BE2C (cell line): ENCODE results near the gene FREY1.
"Not testable (repeated sequence)": the region's sequence is repeated elsewhere in the genome, so short reads cannot be mapped to it uniquely, and the experiment has no call there.

ENCODE experiments used
- DNase-seq: peaks from one replicate; pipeline ENCODE4 v3.0.0-alpha.2; 2020
- H3K27me3 ChIP-seq: fragments of 250-450 bp; sonication (Bioruptor Pico); 2 replicates; pipeline ENCODE4 v1.5.1; 2020; ENCODE audit warnings: mild to moderate bottlenecking
- H3K36me3 ChIP-seq: fragments of 250-450 bp; sonication (Bioruptor Pico); 2 replicates; pipeline ENCODE4 v1.5.1; 2020; ENCODE audit warnings: mild to moderate bottlenecking
- H3K4me1 ChIP-seq: fragments of 250-450 bp; sonication (Bioruptor Pico); 2 replicates; pipeline ENCODE4 v1.5.1; 2020
- H3K4me3 ChIP-seq: 2 replicates; pipeline ENCODE4 v1.5.1; 2011; ENCODE audit warnings: low read depth, low read length
- H3K9me3 ChIP-seq: fragments of 250-450 bp; sonication (Bioruptor Pico); 2 replicates; pipeline ENCODE4 v1.5.1; 2020
- TF ChIP-seq, protein P1 (sequence below): IDR thresholded peaks from 2 replicates; pipeline ENCODE4 v1.5.1; 2012; ENCODE audit warnings: mild to moderate bottlenecking, low read depth, low read length

FREY1 gene

DNA sequence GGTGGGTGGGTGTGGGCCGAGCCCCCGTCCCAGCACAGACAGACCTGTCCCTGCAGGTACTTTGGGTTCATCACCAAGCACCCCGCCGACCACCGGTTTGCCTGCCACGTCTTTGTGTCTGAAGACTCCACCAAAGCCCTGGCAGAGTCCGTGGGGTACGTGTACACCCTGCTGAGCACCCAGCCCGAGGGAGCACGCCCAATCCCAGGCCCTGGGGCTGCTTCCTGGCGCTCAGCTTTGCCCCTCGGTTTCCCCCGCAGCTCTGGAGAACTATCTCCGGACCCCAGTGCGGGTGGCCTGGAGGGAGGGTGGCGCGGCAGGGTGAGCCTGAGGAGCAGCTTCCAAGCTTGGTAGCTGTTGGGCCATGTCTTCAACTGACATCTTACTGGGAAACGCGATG is 2.0 kb downstream of the FREY1 start:
- Histone ChIP-seq H3K36me3 (peaks cover 22% of the 10 kb centered on the region), H3K4me3 (no peak overlapping the region), H3K4me1 (no peaks in the 10 kb centered on the region), H3K9me3 (no peaks in the 10 kb centered on the region), H3K27me3 (no peaks in the 10 kb centered on the region)
- TF ChIP-seq, protein P1, sequence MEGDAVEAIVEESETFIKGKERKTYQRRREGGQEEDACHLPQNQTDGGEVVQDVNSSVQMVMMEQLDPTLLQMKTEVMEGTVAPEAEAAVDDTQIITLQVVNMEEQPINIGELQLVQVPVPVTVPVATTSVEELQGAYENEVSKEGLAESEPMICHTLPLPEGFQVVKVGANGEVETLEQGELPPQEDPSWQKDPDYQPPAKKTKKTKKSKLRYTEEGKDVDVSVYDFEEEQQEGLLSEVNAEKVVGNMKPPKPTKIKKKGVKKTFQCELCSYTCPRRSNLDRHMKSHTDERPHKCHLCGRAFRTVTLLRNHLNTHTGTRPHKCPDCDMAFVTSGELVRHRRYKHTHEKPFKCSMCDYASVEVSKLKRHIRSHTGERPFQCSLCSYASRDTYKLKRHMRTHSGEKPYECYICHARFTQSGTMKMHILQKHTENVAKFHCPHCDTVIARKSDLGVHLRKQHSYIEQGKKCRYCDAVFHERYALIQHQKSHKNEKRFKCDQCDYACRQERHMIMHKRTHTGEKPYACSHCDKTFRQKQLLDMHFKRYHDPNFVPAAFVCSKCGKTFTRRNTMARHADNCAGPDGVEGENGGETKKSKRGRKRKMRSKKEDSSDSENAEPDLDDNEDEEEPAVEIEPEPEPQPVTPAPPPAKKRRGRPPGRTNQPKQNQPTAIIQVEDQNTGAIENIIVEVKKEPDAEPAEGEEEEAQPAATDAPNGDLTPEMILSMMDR, result no peak
- no peak for DNase-seq

DNA sequence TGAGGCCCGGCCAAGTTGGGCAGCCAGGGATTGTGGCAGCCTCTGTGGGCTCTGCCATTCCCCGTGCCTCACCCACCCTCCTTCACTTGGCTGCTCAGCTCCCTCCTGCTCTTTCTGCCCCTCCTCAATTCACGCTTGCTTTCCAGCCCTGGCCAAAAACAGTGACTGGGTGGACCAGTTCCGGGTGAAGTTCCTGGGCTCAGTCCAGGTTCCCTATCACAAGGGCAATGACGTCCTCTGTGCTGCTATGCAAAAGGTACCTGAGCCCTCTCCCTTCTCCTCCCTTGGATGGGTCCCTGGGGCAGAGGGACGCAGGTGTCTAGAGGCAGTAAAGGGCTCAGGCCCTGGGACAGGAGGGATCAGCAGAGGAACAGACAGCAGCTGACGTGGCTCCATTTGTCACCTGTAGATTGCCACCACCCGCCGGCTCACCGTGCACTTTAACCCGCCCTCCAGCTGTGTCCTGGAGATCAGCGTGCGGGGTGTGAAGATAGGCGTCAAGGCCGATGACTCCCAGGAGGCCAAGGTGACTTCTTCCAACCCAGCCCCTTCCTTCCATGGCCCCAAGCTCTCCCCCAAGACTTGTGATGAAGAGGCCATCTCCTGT is 2.7 kb downstream of the FREY1 start:
- TF ChIP-seq, protein P1, result no peak
- no peak for DNase-seq
- Histone ChIP-seq H3K9me3 (no peaks in the 10 kb centered on the region), H3K4me1 (no peaks in the 10 kb centered on the region), H3K36me3 (peaks cover 22% of the 10 kb centered on the region), H3K4me3 (no peak overlapping the region), H3K27me3 (no peaks in the 10 kb centered on the region)

DNA sequence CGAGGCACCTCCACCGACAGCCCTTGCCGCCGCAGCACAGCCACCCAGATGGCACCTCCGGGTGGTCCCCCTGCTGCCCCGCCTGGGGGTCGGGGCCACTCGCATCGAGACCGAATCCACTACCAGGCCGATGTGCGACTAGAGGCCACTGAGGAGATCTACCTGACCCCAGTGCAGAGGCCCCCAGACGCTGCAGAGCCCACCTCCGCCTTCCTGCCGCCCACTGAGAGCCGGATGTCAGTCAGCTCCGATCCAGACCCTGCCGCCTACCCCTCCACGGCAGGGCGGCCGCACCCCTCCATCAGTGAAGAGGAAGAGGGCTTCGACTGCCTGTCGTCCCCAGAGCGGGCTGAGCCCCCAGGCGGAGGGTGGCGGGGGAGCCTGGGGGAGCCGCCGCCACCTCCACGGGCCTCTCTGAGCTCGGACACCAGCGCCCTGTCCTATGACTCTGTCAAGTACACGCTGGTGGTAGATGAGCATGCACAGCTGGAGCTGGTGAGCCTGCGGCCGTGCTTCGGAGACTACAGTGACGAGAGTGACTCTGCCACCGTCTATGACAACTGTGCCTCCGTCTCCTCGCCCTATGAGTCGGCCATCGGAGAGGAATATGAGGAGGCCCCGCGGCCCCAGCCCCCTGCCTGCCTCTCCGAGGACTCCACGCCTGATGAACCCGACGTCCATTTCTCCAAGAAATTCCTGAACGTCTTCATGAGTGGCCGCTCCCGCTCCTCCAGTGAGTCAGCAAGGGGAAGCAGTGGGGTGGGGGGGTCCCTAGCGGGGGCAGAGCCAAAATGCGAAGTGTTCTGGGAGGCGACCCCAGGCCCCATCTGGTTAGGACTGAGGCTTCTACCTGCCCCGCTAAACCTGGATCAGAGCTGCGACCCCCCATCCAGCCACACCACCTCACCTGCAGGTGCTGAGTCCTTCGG is 4.4 kb downstream of the FREY1 start:
- Histone ChIP-seq H3K9me3 (no peaks in the 10 kb centered on the region), H3K27me3 (no peaks in the 10 kb centered on the region), H3K4me3 (no peak overlapping the region), H3K36me3 (peaks cover 22% of the 10 kb centered on the region), H3K4me1 (peaks cover 12% of the 10 kb centered on the region)
- DNase-seq, result no peak
- TF ChIP-seq, protein P1, result no peak

DNA sequence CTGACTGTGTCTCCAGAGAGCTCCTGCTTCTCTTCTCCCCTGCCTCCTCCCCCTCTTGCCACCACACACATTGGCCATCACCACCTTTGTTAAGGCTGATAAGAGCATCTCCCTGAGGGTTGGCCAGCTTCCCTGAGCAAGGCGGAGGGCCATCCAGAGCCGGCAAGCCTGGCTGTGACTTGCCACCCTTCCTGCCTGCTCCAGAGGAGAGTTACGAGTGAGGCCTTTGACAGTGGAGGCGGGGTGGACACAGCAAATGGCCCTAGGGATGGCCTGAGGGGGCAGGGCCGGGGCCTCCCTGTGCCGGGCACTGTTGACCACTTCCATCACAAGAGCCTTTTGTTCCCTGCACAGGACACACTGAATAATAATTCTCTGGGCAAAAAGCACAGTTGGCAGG is 5.4 kb downstream of the FREY1 start:
- Histone ChIP-seq H3K4me1 (peaks cover 20% of the 10 kb centered on the region), H3K4me3 (no peak overlapping the region), H3K9me3 (no peaks in the 10 kb centered on the region), H3K36me3 (peaks cover 22% of the 10 kb centered on the region), H3K27me3 (no peaks in the 10 kb centered on the region)
- DNase-seq, result no peak
- TF ChIP-seq, protein P1, result no peak

DNA sequence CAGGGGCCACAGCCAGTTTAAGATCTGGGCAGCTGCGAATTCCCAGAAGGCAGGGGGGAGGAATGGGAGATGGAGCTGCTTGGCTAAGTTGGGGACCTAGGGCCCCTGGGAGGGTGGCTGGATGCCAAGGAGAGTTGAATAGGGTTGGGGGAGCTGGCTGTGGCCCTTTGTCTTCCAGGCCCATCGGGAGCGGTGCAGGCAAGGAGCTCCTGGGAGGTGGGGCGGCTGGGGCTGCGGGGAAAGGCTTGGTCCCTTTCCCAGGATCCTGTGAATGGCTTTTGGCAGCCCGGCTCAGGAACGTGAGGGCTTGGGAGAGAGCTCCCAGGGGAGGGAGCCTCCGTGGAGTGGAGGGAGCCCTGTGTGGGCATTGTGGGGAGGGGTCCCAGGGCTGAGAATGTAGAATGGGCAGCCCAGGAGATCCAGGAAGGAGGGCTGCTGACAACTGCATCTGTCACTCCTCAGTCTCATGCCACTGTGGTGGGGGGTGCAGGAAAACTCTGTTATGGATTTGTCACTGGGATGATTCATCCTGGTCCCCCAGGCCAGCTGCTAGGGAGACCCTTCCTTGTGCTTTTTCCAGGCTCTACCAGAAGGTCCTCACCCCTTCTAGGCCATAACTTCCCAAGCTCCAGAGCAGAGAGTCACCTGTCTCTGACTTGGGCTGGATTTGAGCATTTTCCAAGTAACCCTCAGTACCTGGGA is 6.0 kb downstream of the FREY1 start:
- no peaks in the 10 kb centered on the region for H3K9me3 ChIP-seq
- TF ChIP-seq, protein P1, result no peak
- peaks cover 22% of the 10 kb centered on the region for H3K36me3 ChIP-seq
- H3K4me1 ChIP-seq, result peaks cover 23% of the 10 kb centered on the region
- H3K4me3 ChIP-seq, result peak overlapping the region; percentile 57
- DNase-seq, result no peak
- no peaks in the 10 kb centered on the region for H3K27me3 ChIP-seq

DNA sequence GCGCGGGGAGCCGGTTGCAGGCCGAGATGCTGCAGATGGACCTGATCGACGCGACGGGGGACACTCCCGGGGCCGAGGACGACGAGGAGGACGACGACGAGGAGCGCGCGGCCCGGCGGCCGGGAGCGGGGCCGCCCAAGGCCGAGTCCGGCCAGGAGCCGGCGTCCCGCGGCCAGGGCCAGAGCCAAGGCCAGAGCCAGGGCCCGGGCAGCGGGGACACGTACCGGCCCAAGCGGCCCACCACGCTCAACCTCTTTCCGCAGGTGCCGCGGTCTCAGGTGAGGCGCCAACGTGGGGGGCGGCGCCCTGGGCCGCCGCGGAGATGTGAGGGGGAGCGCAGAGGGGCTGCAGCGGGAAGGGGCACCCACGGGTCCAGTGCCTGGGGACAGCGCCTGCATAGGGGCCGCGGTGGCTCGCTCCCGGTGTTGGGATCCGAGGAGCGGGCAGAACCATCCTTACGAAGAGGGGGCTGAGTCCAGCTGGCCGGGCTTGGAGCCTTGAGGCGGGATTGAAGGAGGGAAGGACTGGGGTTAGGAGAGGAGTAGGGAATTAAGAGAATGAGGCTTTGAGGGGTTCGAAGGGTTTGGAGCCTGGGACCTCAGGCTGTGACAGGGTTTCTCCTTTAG is 6.8 kb downstream of the FREY1 start:
- not testable (repeated sequence) for H3K9me3 ChIP-seq, H3K27me3 ChIP-seq, DNase-seq
- Histone ChIP-seq H3K4me1 (peaks cover 27% of the 10 kb centered on the region), H3K4me3 (peak overlapping the region; percentile 57), H3K36me3 (peaks cover 22% of the 10 kb centered on the region)
